HG02885 (cell line): ENCODE data around the gene CKLF.
A peak's percentile ranks its signal among the peaks of the same experiment; 100 is the strongest.
"Not testable (repeated sequence)": the region's sequence is repeated elsewhere in the genome, so short reads cannot be mapped to it uniquely, and the experiment has no call there.

Experiments used
- ATAC-seq: cut with Tn5 transposase; IDR thresholded peaks from one replicate; pipeline ENCODE4 v1.9.1; 2021; ENCODE audit warnings: mild to moderate bottlenecking; ENCODE audit not compliant: unreplicated experiment, poor library complexity

Gene CKLF

GRCh38 chr16:66590322-66590721 lies 37.9 kb downstream of the CKLF start:
- ATAC-seq = peak; percentile 48

GRCh38 chr16:66591018-66591417 lies 38.6 kb downstream of the CKLF start:
- ATAC-seq = no peak

GRCh38 chr16:66592241-66592640 lies 39.9 kb downstream of the CKLF start:
- ATAC-seq = no peak

- ATAC-seq = no peak
Observed at GRCh38 chr16:66592814-66593213, 40.4 kb downstream of the CKLF start.

- peak; percentile 39 for ATAC-seq
Observed at GRCh38 chr16:66594739-66595138, 42.4 kb downstream of the CKLF start.

GRCh38 chr16:66596559-66596958 lies 44.2 kb downstream of the CKLF start:
- not testable (repeated sequence) for ATAC-seq

- ATAC-seq = peak; percentile 56
Observed at GRCh38 chr16:66596986-66597848, 44.8 kb downstream of the CKLF start.

GRCh38 chr16:66598111-66598510 lies 45.7 kb downstream of the CKLF start:
- no peak for ATAC-seq

- ATAC-seq = no peak
Observed at GRCh38 chr16:66599726-66600125, 47.4 kb downstream of the CKLF start.

GRCh38 chr16:66600477-66600876 lies 48.1 kb downstream of the CKLF start:
- ATAC-seq = no peak

GRCh38 chr16:66601471-66601870 lies 49.1 kb downstream of the CKLF start:
- ATAC-seq = no peak

GRCh38 chr16:66603537-66604375 lies 51.4 kb downstream of the CKLF start:
- peak; percentile 22 for ATAC-seq

- ATAC-seq = peak; percentile 73
Observed at GRCh38 chr16:66604376-66605176, 52.2 kb downstream of the CKLF start, which contains the start of gene CMTM3. CMTM3 (plus strand) TSS chr16:66604704; CDS start chr16:66604806, 102 bp downstream.

- ATAC-seq = peak; percentile 29
Observed at GRCh38 chr16:66605177-66605978, 53.0 kb downstream of the CKLF start.

- ATAC-seq = peak; percentile 44
Observed at GRCh38 chr16:66605979-66606751, 53.8 kb downstream of the CKLF start.

- ATAC-seq = peak; percentile 38
Observed at GRCh38 chr16:66608241-66609138, 56.1 kb downstream of the CKLF start.

GRCh38 chr16:66609139-66609510 lies 56.7 kb downstream of the CKLF start:
- no peak for ATAC-seq
